ENCODE measurements around the gene ZZZ3. TPM values are rescaled to one million over a fixed set of nuclear protein-coding genes. Genes with fewer than 3 reads are reported as not detected.

ZZZ3 gene
- total and polyA plus RNA-seq, 2 of the 8 experiments (the other 6 are each of a cell fraction or from before 2014, with no cell fraction given): 12.8 to 54.6 TPM

GRCh38 chr1:77642196-77642595, 40.3 kb downstream of the ZZZ3 start (continued):
- no peak for TF ChIP-seq RBBP5 (IDR thresholded peaks at IDR 0.05; ENCODE audit: borderline replicate concordance, low read depth, low read length)
- TF ChIP-seq CTBP2 (IDR thresholded peaks at IDR 0.05; ENCODE audit: borderline replicate concordance, insufficient read depth, insufficient read length, low read length): no peak
- no peak for TF ChIP-seq KDM1A (IDR thresholded peaks at IDR 0.05; ENCODE audit: borderline replicate concordance, low read length)
- TF ChIP-seq TAF7 (optimal IDR thresholded peaks at IDR 0.05; ENCODE audit: borderline replicate concordance, low read depth, low read length): no peak
- TF ChIP-seq CBX5 (IDR thresholded peaks at IDR 0.05; ENCODE audit: low read depth, low read length): no peak
- TF ChIP-seq KDM5A (IDR thresholded peaks at IDR 0.05; ENCODE audit: low read length): no peak

Data from H1 (cell line).